RKO (cell line): Measurements from ENCODE around the gene C20orf96.
"Not testable (repeated sequence)": the region's sequence is repeated elsewhere in the genome, so short reads cannot be mapped to it uniquely, and the experiment has no call there.

Experiments used
- DNase-seq: peaks from one replicate; pipeline ENCODE4 v3.0.0-alpha.2; 2016; ENCODE audit warnings: low spot score

C20orf96 gene

GRCh38 chr20:237489-237888 lies 53.1 kb downstream of the C20orf96 start:
- DNase-seq, result no peak

- DNase-seq, result peak; percentile 32
These were observed 54.7 kb downstream of the C20orf96 start for GRCh38 chr20:235891-236290.

- DNase-seq, result no peak
These were observed 63.0 kb downstream of the C20orf96 start for GRCh38 chr20:227439-228105.

- no peak for DNase-seq
These were observed 63.6 kb downstream of the C20orf96 start, which contains the start of gene DEFB129 for GRCh38 chr20:226958-227357. TSS of gene DEFB129 (plus strand) at chr20:227258. CDS start at chr20:227289, 31 bp downstream.

DNA sequence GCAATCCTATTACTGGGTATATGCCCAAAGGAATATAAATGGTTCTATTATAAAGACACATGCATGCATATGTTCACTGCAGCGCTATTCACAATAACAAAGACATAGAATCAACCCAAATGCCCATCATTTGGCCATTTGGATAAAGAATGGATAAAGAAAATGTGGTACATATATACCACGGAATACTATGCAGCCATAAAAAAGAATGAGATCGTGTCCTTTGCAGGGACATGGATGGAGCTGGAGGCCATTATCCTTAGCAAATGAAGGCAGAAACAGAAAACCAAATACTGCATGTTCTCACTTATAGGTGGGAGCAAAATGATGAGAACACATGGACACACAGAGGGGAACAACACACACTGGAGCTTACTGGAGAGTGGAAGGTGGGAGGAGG lies 64.7 kb downstream of the C20orf96 start:
- DNase-seq, result not testable (repeated sequence)

DNA sequence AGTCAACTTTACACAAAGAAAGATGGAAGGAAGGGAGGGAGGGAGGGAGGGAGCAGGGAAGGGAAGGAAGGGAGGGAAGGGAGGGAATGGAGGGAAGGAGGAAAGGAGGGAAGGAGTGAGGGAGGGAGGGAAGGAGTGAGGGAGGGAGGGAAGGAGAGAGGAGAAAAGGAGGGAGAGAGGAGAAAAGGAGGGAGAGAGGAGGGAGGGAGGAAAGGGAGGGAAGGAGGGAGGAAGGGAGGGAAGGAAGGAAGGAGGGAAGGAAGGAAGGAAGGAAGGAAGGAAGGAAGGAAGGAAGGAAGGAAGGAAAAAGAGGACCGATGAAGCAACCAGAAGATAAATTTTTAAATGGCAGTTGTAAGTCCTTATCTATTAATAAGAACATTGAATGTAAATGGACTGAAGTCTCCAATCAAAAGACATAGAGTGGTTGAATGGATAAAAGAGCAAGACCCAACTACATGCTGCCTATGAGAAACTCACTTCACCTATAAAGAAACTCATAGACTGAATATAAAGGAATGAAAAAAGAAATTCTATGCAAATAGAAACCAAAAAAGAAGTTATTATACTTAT lies 69.2 kb downstream of the C20orf96 start:
- no peak for DNase-seq
